ENCODE data around the gene LPAR6. TPM values are rescaled to one million over a fixed set of nuclear protein-coding genes. Genes with fewer than 3 reads are reported as not detected.

Gene LPAR6
- total RNA-seq, 1 experiment from 2014 or later = 3.9 TPM

DNA sequence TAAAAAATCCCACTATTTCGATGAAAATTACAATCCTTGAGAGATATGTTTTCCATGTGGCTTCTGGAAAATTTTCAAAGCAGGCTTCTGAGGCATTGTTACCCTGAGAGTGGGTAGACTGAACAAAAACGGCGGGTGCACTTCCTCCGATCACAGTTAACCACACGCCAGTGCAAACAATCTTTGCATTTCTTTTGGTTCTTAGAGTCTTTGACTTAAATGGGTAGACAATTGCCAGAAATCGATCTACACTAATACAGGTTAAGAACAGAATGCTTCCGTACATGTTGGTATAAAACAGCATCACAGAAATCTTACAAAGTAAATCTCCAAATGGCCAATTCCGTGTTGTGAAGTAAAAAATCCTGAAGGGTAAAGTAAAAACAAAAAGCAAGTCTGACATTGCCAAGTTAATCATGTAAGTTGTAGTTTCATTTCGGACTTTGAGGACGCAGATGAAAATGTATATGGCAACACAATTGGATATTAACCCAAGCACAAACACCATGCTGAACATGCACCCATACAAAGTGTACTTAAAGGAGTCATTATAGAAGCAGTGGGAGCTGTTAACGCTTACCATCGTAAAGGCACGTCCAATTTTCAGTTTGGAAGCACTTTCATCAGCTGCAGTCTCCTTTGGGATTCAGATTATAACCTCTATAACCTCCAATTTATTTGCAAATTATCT is 927 bp downstream of the LPAR6 start (continued):
- no peak for TF ChIP-seq RELA (CRISPR knock-in tag; IDR thresholded peaks at IDR 0.05; ENCODE audit: borderline replicate concordance)
- no peak for TF ChIP-seq TEAD4 (CRISPR knock-in tag; IDR thresholded peaks at IDR 0.05)
- no peak for TF ChIP-seq ELF4 (CRISPR knock-in tag; IDR thresholded peaks at IDR 0.05; ENCODE audit: low read depth)
- TF ChIP-seq, protein P1, sequence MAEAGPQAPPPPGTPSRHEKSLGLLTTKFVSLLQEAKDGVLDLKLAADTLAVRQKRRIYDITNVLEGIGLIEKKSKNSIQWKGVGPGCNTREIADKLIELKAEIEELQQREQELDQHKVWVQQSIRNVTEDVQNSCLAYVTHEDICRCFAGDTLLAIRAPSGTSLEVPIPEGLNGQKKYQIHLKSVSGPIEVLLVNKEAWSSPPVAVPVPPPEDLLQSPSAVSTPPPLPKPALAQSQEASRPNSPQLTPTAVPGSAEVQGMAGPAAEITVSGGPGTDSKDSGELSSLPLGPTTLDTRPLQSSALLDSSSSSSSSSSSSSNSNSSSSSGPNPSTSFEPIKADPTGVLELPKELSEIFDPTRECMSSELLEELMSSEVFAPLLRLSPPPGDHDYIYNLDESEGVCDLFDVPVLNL (CRISPR knock-in tag; IDR thresholded peaks at IDR 0.05; ENCODE audit: borderline replicate concordance, low read depth) = no peak
- TF ChIP-seq, protein P2, sequence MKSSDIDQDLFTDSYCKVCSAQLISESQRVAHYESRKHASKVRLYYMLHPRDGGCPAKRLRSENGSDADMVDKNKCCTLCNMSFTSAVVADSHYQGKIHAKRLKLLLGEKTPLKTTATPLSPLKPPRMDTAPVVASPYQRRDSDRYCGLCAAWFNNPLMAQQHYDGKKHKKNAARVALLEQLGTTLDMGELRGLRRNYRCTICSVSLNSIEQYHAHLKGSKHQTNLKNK (CRISPR knock-in tag; IDR thresholded peaks at IDR 0.05) = no peak
- TF ChIP-seq, protein P3, sequence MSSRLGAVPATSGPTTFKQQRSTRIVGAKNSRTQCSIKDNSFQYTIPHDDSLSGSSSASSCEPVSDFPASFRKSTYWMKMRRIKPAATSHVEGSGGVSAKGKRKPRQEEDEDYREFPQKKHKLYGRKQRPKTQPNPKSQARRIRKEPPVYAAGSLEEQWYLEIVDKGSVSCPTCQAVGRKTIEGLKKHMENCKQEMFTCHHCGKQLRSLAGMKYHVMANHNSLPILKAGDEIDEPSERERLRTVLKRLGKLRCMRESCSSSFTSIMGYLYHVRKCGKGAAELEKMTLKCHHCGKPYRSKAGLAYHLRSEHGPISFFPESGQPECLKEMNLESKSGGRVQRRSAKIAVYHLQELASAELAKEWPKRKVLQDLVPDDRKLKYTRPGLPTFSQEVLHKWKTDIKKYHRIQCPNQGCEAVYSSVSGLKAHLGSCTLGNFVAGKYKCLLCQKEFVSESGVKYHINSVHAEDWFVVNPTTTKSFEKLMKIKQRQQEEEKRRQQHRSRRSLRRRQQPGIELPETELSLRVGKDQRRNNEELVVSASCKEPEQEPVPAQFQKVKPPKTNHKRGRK (CRISPR knock-in tag; IDR thresholded peaks at IDR 0.05; ENCODE audit: borderline replicate concordance) = no peak
- TF ChIP-seq, protein P4, sequence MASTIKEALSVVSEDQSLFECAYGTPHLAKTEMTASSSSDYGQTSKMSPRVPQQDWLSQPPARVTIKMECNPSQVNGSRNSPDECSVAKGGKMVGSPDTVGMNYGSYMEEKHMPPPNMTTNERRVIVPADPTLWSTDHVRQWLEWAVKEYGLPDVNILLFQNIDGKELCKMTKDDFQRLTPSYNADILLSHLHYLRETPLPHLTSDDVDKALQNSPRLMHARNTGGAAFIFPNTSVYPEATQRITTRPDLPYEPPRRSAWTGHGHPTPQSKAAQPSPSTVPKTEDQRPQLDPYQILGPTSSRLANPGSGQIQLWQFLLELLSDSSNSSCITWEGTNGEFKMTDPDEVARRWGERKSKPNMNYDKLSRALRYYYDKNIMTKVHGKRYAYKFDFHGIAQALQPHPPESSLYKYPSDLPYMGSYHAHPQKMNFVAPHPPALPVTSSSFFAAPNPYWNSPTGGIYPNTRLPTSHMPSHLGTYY (CRISPR knock-in tag; IDR thresholded peaks at IDR 0.05) = no peak
- no peak for TF ChIP-seq ZNF396 (CRISPR knock-in tag; IDR thresholded peaks at IDR 0.05; ENCODE audit: borderline replicate concordance)

DNA sequence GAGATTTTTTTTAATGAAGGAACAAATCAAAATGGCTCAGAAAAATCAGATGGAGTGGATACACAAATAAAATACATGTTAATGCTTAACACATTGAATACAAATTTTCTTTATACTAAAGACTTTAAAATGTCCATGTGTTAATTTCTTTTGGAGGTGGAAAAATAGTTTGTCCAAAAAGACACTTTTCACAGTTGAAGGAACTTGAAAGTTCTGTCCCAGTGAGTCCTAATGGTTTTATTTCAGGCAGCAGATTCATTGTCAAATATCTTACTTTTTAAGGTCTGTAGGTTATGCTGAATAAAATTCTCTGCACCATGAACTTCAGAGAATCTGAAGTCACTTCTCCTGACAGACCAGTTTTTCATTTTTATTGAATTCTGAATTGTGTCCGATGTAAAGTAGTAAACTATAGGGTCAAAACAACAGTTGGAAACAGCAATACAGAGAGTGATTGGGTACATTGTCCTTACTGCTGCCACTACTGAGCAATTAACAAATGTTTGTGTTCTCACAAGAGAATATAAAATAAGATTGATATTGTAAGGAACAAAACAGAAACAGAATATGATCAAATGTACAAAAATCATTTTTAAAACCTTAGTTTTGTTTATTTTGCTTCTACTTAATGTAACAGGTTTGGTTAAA is 1.6 kb downstream of the LPAR6 start:
- H3K4me3 Mint-ChIP-seq = peak overlapping the region; percentile 87
- ChIA-PET POLR2A (no interaction called here), CTCF (no interaction called here)
- DNase-seq (ENCODE audit: low spot score) (no peak), ATAC-seq (no peak)
- H3K4me1 Mint-ChIP-seq = peaks cover 24% of the 10 kb centered on the region
- peaks cover 3% of the 10 kb centered on the region; the same call in 1 of the 2 replicates for H3K9me3 Mint-ChIP-seq
- H3K36me3 Mint-ChIP-seq = peaks cover 9% of the 10 kb centered on the region
- no peak overlapping the region for H3K27ac Mint-ChIP-seq
- TF ChIP-seq JAZF1 (CRISPR knock-in tag; IDR thresholded peaks at IDR 0.05) = no peak
- TF ChIP-seq NFATC4 (CRISPR knock-in tag; IDR thresholded peaks at IDR 0.05) = no peak
- TF ChIP-seq FOXP1 (CRISPR knock-in tag; IDR thresholded peaks at IDR 0.05; ENCODE audit: borderline replicate concordance) = no peak
- TF ChIP-seq SMAD3 (CRISPR knock-in tag; IDR thresholded peaks at IDR 0.05; ENCODE audit: borderline replicate concordance) = no peak
- no peak for TF ChIP-seq PRRX2 (CRISPR knock-in tag; IDR thresholded peaks at IDR 0.05)
- no peak for TF ChIP-seq FOXJ3 (CRISPR knock-in tag; IDR thresholded peaks at IDR 0.05; ENCODE audit: borderline replicate concordance)
- TF ChIP-seq, protein P5, sequence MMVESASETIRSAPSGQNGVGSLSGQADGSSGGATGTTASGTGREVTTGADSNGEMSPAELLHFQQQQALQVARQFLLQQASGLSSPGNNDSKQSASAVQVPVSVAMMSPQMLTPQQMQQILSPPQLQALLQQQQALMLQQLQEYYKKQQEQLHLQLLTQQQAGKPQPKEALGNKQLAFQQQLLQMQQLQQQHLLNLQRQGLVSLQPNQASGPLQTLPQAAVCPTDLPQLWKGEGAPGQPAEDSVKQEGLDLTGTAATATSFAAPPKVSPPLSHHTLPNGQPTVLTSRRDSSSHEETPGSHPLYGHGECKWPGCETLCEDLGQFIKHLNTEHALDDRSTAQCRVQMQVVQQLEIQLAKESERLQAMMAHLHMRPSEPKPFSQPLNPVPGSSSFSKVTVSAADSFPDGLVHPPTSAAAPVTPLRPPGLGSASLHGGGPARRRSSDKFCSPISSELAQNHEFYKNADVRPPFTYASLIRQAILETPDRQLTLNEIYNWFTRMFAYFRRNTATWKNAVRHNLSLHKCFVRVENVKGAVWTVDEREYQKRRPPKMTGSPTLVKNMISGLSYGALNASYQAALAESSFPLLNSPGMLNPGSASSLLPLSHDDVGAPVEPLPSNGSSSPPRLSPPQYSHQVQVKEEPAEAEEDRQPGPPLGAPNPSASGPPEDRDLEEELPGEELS (CRISPR knock-in tag; IDR thresholded peaks at IDR 0.05) = no peak
- no peak for TF ChIP-seq FOXK1 (CRISPR knock-in tag; IDR thresholded peaks at IDR 0.05)
- H3K27me3 Mint-ChIP-seq (ENCODE audit: low read depth) = no peaks in the 10 kb centered on the region

DNA sequence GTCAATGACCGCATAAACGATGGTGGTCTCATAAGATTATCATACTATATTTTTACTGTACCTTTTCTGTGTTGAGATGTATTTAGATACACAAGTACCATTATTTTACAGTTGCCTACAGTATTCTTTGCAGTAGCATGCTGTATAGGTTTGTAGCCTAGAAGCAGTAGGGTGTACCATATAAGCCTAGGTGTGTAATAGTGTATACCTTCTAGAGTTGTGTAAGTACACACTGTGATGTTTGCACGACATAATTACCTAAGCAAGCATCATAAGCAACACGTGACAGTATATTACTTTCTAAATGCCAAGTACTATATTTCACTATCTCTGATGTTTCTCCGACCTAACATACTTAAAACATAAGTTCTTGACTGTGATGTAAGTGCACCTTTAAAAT is 2.7 kb downstream of the LPAR6 start:
- H3K4me3 Mint-ChIP-seq = peak overlapping the region; percentile 61
- no peak overlapping the region for H3K27ac Mint-ChIP-seq
- ChIA-PET CTCF (no interaction called here), POLR2A (no interaction called here)
- no peaks in the 10 kb centered on the region for H3K27me3 Mint-ChIP-seq (ENCODE audit: low read depth)
- peaks cover 24% of the 10 kb centered on the region for H3K4me1 Mint-ChIP-seq
- H3K9me3 Mint-ChIP-seq = no peaks in the 10 kb centered on the region
- no peaks in the 10 kb centered on the region for H3K36me3 Mint-ChIP-seq
- no peak for DNase-seq (ENCODE audit: low spot score)
- ATAC-seq = no peak
- TF ChIP-seq, protein P6, sequence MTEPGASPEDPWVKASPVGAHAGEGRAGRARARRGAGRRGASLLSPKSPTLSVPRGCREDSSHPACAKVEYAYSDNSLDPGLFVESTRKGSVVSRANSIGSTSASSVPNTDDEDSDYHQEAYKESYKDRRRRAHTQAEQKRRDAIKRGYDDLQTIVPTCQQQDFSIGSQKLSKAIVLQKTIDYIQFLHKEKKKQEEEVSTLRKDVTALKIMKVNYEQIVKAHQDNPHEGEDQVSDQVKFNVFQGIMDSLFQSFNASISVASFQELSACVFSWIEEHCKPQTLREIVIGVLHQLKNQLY (CRISPR knock-in tag; IDR thresholded peaks at IDR 0.05) = no peak
- no peak for TF ChIP-seq GRHL2 (CRISPR knock-in tag; IDR thresholded peaks at IDR 0.05; ENCODE audit: insufficient replicate concordance, severe bottlenecking)
- no peak for TF ChIP-seq SOX15 (CRISPR knock-in tag; IDR thresholded peaks at IDR 0.05)
- TF ChIP-seq TP53 (CRISPR knock-in tag; IDR thresholded peaks at IDR 0.05) = no peak
- TF ChIP-seq PREB (CRISPR knock-in tag; IDR thresholded peaks at IDR 0.05; ENCODE audit: borderline replicate concordance) = no peak

Measured in WTC11 (cell line).